ENCODE results near the gene PTGES3.

DNA sequence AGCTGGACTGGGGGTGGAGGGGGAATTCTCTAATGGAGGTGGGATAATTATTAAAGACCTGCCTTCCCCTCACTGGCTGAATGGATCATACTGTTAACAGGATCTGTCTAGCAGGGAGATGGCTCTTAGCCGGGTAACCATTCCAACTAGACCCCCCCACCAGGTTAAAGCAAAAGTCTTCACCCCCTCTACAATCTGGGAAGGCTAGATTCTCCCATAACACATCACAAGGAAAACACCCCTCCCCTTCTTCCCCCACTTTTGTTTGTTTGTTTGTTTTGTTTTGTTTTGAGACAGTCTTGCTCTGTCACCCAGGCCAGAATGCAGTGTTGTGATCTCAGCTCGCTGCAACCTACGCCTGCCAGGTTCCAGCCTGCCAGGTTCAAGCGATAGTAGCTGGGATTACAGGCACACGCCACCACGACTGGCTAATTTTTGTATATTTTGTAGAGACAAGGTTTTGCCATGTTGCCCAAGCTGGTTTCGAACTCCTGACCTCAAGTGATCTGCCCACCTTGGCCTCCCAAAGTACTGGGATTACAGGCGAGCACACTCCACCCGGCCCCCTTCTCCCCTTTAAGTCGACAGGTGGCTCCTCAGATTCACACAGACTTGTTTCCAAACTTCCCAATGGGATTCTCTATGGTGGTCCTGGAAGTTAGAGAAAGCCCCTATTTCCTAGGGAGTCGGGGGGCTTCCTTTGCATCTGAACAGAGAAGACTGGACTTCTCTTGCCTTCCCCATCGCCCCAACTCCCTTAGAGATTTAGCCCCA lies 54.4 kb downstream of the PTGES3 start:
- TF ChIP-seq, protein P1, sequence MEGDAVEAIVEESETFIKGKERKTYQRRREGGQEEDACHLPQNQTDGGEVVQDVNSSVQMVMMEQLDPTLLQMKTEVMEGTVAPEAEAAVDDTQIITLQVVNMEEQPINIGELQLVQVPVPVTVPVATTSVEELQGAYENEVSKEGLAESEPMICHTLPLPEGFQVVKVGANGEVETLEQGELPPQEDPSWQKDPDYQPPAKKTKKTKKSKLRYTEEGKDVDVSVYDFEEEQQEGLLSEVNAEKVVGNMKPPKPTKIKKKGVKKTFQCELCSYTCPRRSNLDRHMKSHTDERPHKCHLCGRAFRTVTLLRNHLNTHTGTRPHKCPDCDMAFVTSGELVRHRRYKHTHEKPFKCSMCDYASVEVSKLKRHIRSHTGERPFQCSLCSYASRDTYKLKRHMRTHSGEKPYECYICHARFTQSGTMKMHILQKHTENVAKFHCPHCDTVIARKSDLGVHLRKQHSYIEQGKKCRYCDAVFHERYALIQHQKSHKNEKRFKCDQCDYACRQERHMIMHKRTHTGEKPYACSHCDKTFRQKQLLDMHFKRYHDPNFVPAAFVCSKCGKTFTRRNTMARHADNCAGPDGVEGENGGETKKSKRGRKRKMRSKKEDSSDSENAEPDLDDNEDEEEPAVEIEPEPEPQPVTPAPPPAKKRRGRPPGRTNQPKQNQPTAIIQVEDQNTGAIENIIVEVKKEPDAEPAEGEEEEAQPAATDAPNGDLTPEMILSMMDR (IDR thresholded peaks at IDR 0.05) = no peak
- no peak for TF ChIP-seq POLR2A (IDR thresholded peaks at IDR 0.05)

All from uterus (tissue), 2 donors.